Prostate gland (tissue), 1 donor: Measurements from ENCODE around the gene FGF22.

ENCODE experiments used
- POLR2A ChIP-seq: fragments of 450-650 bp; IDR thresholded peaks from one replicate; pipeline ENCODE4 v1.6.1; 2016; ENCODE audit warnings: antibody characterized with exemption, mild to moderate bottlenecking
- POLR2AphosphoS5 ChIP-seq: sonication (generic); formaldehyde crosslinking; IDR thresholded peaks from one replicate; pipeline ENCODE4 v1.6.1; 2017; ENCODE audit warnings: antibody characterized with exemption

DNA sequence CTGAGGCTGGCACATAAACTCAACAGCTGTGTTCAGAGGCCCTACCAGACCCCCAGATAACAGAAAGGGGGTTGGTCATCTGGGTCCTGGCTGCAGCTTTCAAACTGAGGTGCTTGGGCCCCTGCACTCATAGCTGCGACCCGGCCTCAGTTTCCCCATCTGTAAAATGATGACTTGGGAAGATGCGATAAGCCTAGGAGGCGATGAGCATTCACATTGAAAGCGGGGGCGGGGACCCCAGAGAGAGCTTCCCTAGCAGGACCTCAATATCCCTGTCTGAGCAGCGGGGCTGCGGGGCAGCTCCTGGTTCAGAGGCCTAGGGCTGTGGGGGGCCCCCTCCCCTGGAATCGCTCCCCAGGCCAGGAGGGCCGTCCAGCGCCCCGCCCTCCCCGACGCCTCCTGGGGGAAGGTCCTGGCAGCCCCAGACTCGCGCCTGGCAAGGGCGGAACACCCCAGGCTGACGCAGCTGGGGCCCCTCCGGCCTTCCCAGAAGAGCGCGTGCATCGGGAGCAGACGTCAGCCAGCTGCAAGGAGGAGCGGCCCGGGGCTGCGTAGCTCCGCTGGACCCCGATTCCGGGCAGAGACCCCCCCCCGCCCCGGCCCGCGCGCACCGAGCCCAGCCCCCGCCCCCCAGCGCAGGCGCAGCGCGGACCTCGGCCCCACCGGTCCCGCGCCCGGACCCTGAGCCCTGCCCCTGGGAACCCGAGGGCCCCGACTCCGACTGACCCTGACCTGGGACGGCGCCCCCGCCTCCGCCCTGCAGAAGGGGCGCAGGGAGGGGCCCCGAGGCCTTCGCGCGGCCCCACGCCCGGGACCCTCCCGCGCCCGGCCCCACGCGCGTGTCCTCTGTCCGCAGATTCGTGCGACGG is 40.0 kb downstream of the FGF22 start:
- TF ChIP-seq POLR2A (peak; percentile 28), POLR2AphosphoS5 (no peak)
